Measurements from ENCODE around the gene NOP9.

DNA sequence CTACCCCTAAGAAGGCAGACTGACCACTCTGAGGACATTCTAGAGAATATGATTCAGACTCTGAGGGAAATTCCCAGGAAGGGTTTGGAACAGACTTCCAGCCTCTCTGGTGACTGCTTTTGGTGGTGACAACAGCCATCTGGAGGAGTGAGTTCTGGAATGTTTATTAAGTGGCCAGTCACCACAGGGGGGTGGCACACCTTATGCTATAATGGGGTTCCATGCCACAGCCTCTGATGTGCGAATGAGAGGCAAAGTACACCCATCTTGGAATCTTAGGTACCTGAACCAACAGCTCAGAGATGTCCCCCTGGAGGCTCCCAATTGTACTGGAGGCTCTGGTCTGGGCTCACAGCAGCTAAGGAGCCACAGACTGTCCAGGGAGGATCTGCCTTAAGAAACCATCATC, 47.8 kb upstream of the NOP9 start:
- TF ChIP-seq ZFP3 (CRISPR knock-in tag; IDR thresholded peaks at IDR 0.05): no peak
- TF ChIP-seq, protein P1, sequence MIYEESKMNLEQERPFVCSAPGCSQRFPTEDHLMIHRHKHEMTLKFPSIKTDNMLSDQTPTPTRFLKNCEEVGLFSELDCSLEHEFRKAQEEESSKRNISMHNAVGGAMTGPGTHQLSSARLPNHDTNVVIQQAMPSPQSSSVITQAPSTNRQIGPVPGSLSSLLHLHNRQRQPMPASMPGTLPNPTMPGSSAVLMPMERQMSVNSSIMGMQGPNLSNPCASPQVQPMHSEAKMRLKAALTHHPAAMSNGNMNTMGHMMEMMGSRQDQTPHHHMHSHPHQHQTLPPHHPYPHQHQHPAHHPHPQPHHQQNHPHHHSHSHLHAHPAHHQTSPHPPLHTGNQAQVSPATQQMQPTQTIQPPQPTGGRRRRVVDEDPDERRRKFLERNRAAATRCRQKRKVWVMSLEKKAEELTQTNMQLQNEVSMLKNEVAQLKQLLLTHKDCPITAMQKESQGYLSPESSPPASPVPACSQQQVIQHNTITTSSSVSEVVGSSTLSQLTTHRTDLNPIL (CRISPR knock-in tag; IDR thresholded peaks at IDR 0.05; ENCODE audit: low read depth): no peak
- TF ChIP-seq PPARA (CRISPR knock-in tag; IDR thresholded peaks at IDR 0.05; ENCODE audit: borderline replicate concordance): no peak
- no peak for TF ChIP-seq ZC3H10 (CRISPR knock-in tag; IDR thresholded peaks at IDR 0.05)
- TF ChIP-seq, protein P2, sequence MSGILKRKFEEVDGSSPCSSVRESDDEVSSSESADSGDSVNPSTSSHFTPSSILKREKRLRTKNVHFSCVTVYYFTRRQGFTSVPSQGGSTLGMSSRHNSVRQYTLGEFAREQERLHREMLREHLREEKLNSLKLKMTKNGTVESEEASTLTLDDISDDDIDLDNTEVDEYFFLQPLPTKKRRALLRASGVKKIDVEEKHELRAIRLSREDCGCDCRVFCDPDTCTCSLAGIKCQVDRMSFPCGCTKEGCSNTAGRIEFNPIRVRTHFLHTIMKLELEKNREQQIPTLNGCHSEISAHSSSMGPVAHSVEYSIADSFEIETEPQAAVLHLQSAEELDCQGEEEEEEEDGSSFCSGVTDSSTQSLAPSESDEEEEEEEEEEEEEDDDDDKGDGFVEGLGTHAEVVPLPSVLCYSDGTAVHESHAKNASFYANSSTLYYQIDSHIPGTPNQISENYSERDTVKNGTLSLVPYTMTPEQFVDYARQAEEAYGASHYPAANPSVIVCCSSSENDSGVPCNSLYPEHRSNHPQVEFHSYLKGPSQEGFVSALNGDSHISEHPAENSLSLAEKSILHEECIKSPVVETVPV (CRISPR knock-in tag; IDR thresholded peaks at IDR 0.05): no peak
- TF ChIP-seq RARB (CRISPR knock-in tag; IDR thresholded peaks at IDR 0.05): no peak
- no peak for TF ChIP-seq ESRRG (CRISPR knock-in tag; IDR thresholded peaks at IDR 0.05)

Data from SK-N-SH treated with all-trans-retinoic acid at 6 μM for 48 hours (cell line).